Testis (tissue), 3 donors: Measurements from ENCODE around the gene SOCS2. TPM values are rescaled to one million over a fixed set of nuclear protein-coding genes. Genes with fewer than 3 reads are reported as not detected.
A peak's percentile ranks its signal among the peaks of the same experiment; 100 is the strongest.

Source experiments
- DNase-seq: peaks from one replicate; pipeline ENCODE4 v3.0.0-alpha.2; 2019
- H3K27ac ChIP-seq, 2 donors: fragments of 200-600 bp; sonication (generic); one replicate each; pipeline ENCODE4 v1.5.1; 2019
- H3K27me3 ChIP-seq: fragments of 200-600 bp; sonication (generic); one replicate; pipeline ENCODE4 v1.5.1; 2019
- H3K36me3 ChIP-seq: fragments of 200-600 bp; sonication (generic); one replicate; pipeline ENCODE4 v1.5.1; 2017; ENCODE audit warnings: low read depth; ENCODE audit errors: missing control alignments
- H3K4me1 ChIP-seq: fragments of 200-600 bp; sonication (generic); one replicate; pipeline ENCODE4 v1.5.1; 2019
- H3K4me3 ChIP-seq, 2 donors: fragments of 200-600 bp; sonication (generic); one replicate each; pipeline ENCODE4 v1.5.1; 2017 to 2019
- H3K9me3 ChIP-seq: fragments of 200-600 bp; sonication (generic); one replicate; pipeline ENCODE4 v1.5.1; 2017
- POLR2A ChIP-seq: fragments of 450-650 bp; IDR thresholded peaks from one replicate; pipeline ENCODE4 v1.6.1; 2017; ENCODE audit warnings: antibody characterized with exemption, mild to moderate bottlenecking, moderate library complexity
- WGBS, 2 donors: methylation state at CpG; one replicate each; pipeline ENCODE4 v1.1.5; 2018; 5-methylcytosine and 5-hydroxymethylcytosine counted together
- intact Hi-C: fragments of 100-400 bp; cut with DNase I; formaldehyde crosslinking; loops from one replicate; pipeline ENCODE4 v1.15.1; 2023; ENCODE audit warnings: low total_unique reads
- polyA plus RNA-seq: library from polyadenylated mRNA; stranded (reverse); fragments of 350-450 nt; fragmentation: Illumina TruSeq; extraction: RNeasy Lipid Tissue Mini Kit (QIAGEN cat#74804); gene quantifications from one replicate; pipeline ENCODE4 v1.2.3, GENCODE V29; 2014; ENCODE audit warnings: low read depth, low replicate concordance; ENCODE audit not compliant: insufficient read depth
- total RNA-seq, 2 donors: library from RNA; depleted of rRNA; stranded (reverse); fragments of >200 nt; gene quantifications; one replicate each; pipeline ENCODE4 v1.2.3, GENCODE V29; 2016
- TF ChIP-seq, protein P1 (sequence below), 3 experiments: fragments of 450-650 bp in 2 of 3; fragments of 200-600 bp in 1 of 3; sonication (generic) in 1 of 3; IDR thresholded peaks; one replicate each; pipeline ENCODE4 v1.5.1; 2016 to 2019; ENCODE audit warnings: antibody characterized with exemption in 3 of 3, mild to moderate bottlenecking in 2 of 3, moderate library complexity in 1 of 3

The SOCS2 gene
- total and polyA plus RNA-seq, 3 donors from 2014 or later = 19.3 to 25.4 (median 24.1) TPM

DNA sequence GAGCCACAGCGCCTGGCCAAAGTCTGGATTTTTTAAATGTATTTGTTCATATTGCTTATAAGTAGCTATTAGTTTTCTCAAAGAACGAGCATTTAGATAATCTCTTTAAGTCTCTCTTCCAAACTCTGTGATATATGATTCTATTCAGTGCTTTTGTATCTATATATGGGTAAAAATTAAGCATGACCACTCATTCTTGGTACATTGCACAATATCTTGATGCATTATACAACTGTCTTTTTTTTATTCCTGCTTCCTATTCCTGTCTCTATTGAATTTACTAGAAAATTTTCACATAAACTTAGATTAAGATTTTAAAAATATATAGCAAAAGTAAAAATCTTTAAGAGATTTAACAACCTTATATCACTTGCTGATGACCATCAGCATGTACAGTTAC is 29.1 kb downstream of the SOCS2 start:
- Histone ChIP-seq H3K36me3 (no peaks in the 10 kb centered on the region), H3K9me3 (no peaks in the 10 kb centered on the region), H3K27me3 (no peaks in the 10 kb centered on the region), H3K4me3 (no peak overlapping the region), H3K4me1 (peaks cover 11% of the 10 kb centered on the region), H3K27ac (no peak overlapping the region)
- WGBS, 2 donors = 91 to 93% methylated on average over 2 of the region's 2 CpGs
- intact Hi-C loops = no loop called here
- DNase-seq = no peak
- TF ChIP-seq, protein P1, sequence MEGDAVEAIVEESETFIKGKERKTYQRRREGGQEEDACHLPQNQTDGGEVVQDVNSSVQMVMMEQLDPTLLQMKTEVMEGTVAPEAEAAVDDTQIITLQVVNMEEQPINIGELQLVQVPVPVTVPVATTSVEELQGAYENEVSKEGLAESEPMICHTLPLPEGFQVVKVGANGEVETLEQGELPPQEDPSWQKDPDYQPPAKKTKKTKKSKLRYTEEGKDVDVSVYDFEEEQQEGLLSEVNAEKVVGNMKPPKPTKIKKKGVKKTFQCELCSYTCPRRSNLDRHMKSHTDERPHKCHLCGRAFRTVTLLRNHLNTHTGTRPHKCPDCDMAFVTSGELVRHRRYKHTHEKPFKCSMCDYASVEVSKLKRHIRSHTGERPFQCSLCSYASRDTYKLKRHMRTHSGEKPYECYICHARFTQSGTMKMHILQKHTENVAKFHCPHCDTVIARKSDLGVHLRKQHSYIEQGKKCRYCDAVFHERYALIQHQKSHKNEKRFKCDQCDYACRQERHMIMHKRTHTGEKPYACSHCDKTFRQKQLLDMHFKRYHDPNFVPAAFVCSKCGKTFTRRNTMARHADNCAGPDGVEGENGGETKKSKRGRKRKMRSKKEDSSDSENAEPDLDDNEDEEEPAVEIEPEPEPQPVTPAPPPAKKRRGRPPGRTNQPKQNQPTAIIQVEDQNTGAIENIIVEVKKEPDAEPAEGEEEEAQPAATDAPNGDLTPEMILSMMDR (IDR thresholded peaks at IDR 0.05) = no peak
- TF ChIP-seq POLR2A = no peak

DNA sequence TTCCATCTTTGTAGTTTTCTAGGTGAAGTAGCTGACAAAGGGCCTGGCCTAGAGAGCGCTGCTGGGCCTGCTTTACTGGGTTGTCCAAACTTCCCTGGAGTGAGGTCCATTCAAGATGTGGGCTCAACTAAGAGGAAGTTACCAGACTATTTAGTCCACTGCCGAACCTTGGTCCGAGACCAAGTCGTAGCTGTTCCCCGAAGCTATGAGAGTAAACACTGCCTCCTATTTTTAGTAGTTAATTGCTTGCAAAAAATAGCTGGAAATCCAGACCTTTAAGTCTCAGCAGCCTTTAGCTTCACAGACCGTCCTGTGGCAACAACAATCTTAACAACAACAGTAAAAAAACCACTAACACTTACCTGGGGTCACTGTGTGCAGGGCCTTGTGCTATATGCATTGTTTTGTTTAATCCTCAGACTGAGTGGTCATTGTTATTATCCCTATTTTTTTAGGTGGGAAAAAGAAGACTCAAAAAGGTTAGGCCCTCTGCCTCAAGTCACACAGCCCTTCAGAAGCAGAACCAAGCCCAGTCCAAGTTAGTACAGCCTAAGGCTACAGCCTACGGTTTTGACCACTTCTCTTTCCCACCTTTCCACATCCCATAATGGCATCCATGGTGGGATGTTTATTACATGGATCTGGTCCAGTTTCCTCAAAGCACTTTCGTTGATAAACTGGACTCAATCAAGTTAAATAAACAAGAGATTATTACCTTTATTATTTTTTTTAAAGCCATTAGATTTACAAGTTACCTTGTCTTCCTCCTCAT is 30.6 kb downstream of the SOCS2 start:
- Histone ChIP-seq H3K27me3 (no peaks in the 10 kb centered on the region), H3K9me3 (no peaks in the 10 kb centered on the region), H3K4me3 (no peak overlapping the region), H3K4me1 (peaks cover 11% of the 10 kb centered on the region), H3K36me3 (no peaks in the 10 kb centered on the region), H3K27ac (peak overlapping the region; percentile 59)
- intact Hi-C loops = no loop called here
- no peak for TF ChIP-seq POLR2A
- TF ChIP-seq, protein P1 (IDR thresholded peaks at IDR 0.05) = no peak
- DNase-seq = peak; percentile 55
- WGBS, 2 donors = 50 to 58% methylated on average over 8 of the region's 8 CpGs

DNA sequence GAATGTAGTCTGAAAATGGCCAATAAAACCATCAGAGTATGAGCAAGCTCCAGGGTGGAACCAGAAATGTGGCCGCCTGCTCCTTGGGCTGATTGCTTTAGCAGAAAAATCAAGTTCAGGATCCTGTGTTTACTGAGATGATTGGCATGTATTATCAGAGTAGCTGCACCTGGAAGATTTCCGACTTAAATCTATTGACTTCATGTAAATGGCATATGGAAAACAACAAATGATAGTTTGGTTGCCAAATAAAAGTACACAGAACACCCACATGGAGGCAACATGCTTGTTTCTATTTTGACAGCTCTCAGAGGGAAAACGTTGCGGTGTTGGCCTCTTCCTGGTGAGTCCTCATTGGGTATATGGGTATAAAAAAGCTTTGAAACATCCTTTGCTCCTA is 31.3 kb downstream of the SOCS2 start:
- peak overlapping the region in 1 of 2 donors; percentile 59 for H3K27ac ChIP-seq
- H3K27me3 ChIP-seq = no peaks in the 10 kb centered on the region
- TF ChIP-seq, protein P1 (IDR thresholded peaks at IDR 0.05) = no peak
- TF ChIP-seq POLR2A = no peak
- peaks cover 11% of the 10 kb centered on the region for H3K4me1 ChIP-seq
- H3K36me3 ChIP-seq = no peaks in the 10 kb centered on the region
- WGBS, 2 donors = 46 to 53% methylated on average over 4 of the region's 4 CpGs
- intact Hi-C loops = no loop called here
- no peaks in the 10 kb centered on the region for H3K9me3 ChIP-seq
- H3K4me3 ChIP-seq = no peak overlapping the region
- DNase-seq = no peak

DNA sequence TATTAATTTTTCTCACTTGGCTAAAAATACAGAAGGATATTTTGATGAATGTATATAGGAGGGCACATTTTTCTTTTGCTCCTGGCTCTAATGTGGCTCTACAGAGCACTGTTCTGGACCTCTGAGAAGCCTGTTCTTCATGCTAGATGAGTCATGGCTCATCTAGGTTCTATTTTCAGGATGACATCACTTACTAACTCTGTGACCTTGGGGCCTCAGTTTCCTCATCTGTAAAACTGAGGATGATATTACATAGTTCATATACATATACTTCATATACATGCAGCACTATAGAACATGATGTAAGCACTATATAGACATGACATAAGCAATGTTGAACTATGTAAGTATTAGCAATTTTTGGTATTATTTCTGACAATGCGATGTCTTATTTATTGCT is 35.8 kb downstream of the SOCS2 start:
- Histone ChIP-seq H3K27ac (no peak overlapping the region), H3K4me3 (no peak overlapping the region), H3K36me3 (no peaks in the 10 kb centered on the region), H3K27me3 (no peaks in the 10 kb centered on the region), H3K4me1 (peaks cover 3% of the 10 kb centered on the region), H3K9me3 (no peaks in the 10 kb centered on the region)
- no peak for DNase-seq
- intact Hi-C loops = no loop called here
- 90 to 100% methylated on average over 1 of the region's 1 CpG for WGBS, 2 donors
- TF ChIP-seq, protein P1 (IDR thresholded peaks at IDR 0.05) = no peak
- no peak for TF ChIP-seq POLR2A
